Bone marrow (tissue), 2 donors: ENCODE measurements around the gene PHF20.
"Not testable (repeated sequence)": the region's sequence is repeated elsewhere in the genome, so short reads cannot be mapped to it uniquely, and the experiment has no call there.

Source experiments
- DNase-seq, 2 donors: peaks; one replicate each; lab custom pipeline; 2025; lab: John Stamatoyannopoulos, UW

Gene PHF20

DNA sequence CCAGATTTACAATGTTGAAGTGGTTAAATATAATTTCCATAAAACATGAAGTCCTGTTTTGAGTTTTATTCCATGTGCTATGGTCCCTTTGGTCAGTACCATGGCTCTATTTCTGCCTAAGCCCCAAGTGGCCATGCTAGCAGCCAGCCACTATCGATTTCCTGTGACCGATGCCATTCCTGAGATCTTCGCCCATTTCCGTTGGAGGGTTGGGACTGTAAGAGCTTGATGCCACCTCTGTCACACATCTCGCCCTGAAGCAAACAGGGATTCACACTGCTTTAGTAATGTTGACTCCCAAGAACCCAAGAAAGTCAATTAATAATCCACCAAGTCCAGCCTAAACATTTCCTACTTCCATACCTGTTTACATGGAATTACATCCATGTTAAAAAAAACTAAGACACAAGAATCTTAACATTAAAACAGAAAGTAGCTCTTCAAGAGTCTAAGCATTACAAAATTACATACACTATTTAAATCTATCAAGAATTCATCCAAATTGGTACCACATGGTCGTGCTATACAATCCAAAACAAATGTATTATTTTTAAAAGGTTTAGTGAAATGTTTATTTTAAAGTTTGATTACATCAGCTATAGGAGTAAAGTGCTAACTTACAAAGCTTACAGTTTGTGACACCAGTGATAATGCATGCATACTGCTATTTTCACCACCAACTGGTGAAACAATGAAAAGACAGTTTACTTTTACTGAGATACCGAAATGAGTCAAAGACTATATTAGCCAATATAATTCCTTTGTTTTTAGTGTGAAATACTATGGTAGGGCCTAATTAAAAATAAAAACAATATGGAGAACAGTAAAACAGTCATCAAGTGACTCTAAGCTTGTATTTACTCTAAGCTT, 32.3 kb upstream of the PHF20 start:
- no peak for DNase-seq

DNA sequence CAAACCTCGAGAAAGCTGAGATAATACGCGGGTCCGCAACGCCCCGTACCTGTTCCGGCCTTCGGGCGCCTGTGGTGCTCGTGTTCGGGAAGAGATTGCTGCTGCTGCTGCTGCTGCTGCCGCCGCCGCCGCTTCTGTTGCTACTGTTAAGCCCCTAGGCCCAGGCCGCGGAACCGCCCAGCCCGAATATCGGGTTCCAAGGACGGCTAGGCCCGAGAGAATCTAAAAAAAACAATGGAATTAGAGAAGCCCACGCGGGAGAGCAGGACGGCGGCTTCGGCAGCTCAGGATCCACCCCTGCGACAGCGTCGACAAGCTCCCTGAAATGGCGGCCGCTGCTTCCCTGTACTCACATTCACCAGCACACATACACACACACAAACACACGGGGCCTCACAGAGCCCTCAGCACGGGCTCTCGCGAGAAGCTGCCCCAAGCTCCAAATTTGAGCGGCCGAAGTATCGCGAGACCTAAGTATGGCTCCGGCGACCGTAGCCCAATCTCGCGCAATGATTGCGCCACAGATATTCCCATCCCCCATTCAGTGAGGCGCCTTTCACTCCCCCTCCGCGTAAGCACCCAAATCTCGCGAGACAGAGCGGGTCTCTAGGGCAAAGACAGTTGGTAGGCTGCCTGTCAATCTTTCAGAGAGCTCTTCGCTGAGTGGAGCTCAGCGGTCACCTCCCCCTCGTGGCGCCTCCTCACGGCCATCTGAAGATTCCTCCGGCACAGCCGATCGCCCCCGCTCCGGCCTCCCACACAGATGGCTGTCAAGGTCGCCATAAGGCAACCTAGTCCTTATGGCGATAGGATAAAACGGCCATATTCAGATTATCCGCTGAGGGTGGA, 29.7 kb upstream of the PHF20 start, which contains the start of gene RBM39:
Gene RBM39 (minus strand): TSS at position 369 of the 849 bp plus-strand sequence. CDS start 1,386 bp downstream, outside the sequence.
- DNase-seq, result peak; percentile 97 to 100

DNA sequence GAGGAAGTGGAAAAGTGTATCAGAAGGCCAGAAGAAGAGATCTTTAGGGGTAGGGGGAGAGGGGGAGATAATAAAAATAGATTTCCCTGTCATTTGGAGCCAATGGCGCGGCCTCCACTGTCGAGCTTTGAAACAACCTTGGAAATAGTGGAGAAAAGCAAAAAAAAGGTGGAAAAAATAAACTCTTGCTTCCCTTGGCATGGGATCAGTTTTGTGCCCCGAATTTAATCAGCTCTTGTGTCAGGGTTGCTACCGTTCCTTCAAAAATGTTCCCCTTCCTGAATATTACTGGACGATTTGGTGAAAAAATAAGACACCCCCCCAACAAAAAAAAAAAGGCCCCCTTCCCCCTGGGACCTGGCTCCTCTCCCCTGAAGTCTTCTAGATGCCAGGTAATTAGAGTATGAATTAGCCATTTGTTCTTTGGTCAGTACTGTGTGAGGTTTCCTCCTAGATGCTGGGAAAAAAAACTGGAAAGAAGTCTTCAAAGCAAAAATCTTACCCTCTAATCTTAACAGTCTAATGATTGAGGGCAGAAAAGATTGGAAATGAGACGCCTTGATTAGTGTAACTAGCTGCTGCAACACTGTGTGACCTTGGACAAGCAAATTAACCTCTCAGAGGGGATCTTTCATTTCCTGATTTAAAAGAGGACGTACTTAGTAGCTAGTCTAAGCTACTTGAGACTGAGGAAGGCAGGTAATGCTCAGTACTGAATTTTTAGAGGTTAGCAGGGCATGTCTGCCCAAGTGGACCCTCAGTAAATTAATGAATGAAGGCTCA, 28.9 kb upstream of the PHF20 start:
- peak in 1 of 2 donors; percentile 19 for DNase-seq

DNA sequence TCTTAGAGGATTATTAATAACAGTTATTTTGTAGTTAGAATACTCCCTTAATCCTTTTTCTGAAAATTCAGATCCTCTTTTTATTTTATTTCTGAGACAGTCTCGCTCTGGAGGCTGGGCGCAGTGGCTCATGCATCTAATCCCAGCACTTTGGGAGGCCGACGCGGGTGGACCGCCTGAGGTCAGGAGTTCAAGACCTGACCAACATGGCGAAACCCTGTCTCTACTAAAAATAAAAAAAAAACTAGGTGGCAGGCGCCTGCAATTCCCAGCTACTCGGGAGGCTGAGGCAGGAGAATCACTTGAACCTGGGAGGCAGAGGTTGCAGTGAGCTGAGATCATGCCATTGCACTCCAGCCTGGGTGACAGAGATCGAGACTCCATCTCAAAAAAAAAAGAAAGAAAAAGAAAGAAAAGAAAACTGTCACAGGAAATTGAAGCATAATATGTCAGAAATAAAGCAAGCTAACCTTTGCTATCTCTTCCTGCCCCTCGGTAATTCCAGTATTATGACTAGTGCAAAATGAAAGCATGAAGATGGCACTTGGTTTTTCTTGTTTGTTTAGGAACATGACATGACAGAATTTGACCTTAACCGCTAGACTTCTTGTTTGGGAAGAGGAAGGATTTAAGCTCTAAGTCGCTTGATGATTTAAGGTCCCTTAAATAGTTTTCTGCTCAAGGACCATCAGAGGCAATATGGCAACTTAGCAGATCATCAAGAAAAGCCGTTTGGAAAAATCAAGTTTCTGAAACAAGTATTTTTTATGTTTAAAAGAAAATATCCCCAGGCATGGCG, 27.9 kb upstream of the PHF20 start:
- DNase-seq, result peak; percentile 3 to 80

DNA sequence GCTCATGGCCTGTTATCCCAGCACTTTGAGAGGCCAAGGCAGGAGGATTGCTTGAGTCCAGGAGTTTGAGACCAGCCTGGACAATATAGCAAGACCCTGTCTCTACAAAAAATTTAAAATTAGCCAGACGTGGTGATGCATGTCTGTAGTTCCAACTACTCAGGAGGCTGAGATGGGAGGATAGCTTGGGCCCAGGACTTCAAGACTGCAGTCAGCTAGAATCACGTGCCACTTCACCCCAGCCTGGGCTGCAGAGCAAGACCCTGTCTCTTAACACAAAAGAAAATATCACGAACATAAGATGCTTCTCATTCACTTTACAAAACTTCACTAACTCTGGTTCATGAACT, 27.3 kb upstream of the PHF20 start:
- not testable (repeated sequence) for DNase-seq

DNA sequence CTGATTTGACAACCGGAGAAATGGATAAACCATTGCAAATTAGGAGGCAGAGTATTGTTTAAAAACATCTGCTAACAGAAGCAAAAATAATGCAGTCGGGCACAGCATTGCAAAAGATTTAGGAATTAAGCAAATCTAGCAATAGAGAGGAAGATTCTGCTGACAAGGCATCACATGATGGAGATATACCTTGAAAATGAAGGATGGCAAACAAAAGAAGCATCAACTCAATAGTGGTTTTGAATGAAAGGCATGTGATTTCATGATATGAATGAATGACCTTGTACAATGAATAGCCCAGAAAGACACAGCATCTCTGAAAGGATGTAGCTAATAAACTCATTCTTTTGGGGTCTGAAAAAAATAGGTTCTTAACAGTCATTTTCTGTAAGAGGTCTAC, 21.2 kb upstream of the PHF20 start:
- DNase-seq, result no peak

DNA sequence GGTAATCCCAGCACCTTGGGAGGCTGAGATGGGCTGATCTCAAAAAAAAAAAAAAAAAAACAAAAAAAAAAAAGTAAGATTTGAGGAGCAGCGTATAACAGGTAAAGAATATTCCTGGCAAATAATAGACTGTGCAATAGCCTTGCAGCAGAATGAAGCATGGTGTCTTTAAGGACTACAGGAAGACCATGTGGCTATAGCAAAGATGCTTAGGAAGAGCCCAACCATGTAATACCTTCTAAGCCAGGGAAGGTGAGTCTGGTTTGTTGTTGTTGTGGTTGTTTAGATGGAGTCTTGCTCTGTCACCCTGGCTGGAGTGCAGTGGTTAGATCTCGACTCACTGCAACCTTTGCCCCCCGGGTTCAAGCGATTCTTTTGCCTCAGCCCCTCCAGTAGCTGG, 15.4 kb upstream of the PHF20 start:
- no peak for DNase-seq

DNA sequence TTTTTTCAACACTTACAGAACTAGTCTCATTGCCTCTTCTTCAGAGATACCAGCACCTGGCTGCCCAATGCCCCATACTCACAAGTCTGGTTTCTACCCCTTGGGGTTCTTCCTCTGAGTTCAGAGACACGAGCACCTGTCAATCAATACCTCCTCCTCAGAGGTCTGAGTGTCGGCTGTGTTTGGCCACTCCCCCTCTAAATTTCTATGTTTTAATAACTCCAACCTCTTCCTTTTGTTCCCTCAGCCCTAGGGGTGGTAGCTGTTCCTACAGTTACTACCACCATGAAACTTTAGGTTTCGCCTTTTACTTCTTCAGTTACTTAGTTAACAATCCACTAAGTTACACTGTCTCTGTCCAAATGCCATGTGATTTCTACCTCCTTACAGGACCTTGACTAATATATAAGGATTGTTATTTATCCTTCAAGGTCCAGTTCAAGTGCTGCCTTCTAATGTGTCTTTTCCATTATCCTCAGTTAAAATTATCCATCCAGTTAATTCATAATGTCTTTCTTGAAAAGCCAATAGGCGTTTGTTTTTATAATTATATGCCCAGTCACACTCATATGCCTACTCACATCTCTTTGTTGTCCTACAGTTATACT, 14.6 kb upstream of the PHF20 start:
- DNase-seq, result no peak

DNA sequence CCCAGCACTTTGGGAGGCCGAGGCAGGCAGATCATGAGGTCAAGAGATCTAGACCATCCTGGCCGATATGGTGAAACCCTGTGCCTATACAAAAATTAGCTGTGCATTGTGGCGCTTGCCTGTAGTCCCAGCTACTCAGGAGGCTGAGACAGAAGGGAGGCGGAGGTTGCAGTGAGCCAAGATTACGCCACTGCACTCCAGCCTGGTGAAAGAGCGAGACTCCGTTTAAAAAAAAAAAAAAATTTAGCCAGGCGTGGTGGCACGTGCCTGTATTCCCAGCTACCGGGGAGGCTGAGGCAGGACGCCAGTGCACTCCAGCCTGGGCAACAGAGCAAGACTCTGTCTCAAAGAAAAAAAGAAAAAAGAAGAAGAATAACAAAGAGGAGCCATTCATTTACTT, 10.3 kb upstream of the PHF20 start:
- DNase-seq, result not testable (repeated sequence)

DNA sequence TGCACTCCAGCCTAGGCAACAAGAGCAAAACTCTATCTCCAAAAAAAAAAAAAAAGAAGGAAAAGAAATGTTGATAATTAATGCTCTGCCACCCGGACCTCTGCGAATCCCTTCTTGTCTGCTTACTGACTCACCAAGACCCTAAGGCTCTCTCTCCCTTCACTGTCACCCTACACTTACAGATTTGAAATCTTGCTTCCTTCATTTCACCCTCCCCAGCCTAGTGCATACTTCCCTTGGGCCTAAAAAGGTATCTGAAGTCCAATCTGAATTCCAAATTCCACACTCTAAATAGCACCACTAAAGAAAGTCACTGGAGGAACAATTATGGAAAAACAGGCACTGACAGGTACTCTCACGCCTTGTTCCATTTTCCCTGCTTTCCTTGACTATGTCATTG, 9.4 kb upstream of the PHF20 start:
- no peak for DNase-seq

DNA sequence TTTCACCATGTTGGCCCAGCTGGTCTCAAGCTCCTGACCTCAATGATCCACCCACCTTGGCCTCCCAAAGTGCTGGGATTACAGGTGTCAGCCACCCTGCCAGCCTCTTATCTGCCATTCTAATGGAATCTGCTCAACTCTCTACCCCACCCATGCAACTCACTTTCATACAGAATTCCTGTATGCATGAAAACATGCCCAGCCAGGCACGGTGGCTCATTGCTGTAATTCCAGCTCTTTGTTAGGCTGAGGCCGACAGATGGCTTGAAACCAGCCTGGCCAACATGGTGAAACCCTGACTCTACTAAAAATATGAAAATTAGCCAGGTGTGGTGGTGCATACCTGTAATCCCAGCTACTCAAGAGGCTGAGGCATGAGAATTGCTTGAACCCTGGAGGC, 6.9 kb upstream of the PHF20 start:
- DNase-seq, result not testable (repeated sequence)

DNA sequence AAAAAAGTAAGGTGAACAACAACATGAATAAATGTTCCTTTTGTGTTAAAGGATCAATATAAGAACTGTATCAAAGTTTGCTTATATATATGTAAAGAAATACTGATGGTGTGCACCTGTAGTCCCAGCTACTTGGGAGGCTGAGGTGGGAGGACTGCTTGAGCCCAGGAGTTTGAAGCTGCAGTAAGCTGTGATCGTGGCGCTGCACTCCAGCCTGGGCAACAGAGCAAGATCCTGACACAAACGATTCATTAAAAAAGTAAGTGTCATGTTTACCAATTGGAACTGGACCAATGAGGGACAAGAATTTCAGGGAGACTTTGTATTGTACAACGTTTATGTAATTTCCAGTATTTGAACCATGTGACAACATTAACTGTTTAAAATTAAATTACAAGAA, 5.0 kb upstream of the PHF20 start:
- DNase-seq, result no peak

DNA sequence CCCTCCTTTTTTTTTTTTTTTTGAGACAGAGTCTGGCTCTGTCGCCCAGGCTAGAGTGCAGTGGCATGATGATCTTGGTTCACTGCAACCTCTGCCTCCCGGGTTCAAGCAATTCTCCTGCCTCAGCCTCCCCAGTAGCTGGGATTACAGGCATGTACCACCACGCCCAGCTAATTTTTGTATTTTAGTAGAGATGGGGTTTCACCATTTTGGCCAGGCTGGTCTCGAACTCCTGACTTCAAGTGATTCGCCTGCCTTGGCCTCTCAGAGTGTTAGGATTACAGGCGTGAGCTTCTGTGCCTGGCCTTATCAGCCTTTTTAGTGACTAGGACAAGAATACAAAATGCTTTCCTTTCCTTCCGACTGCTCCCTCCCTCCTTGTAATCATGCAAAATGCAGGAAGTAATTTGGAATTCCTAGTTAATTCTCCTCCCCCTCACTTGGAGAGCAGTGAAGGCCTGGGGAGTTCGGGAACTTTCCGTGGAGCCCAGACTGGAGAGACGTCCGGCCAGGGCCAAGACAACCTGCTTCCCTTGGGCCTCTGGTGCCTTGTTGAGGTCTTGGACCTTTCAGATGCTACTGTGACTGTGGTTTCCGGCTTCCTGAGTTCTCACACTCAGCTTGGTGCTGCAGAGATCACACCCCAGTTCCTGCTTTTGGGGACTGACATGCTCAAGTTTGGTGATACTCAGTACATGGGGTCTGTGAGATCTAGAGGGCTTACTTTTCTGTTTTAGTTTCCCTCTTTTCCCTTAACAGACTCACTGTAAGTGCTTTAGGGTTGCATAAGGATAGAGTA, 3.9 kb upstream of the PHF20 start:
- peak; percentile 20 to 90 for DNase-seq

DNA sequence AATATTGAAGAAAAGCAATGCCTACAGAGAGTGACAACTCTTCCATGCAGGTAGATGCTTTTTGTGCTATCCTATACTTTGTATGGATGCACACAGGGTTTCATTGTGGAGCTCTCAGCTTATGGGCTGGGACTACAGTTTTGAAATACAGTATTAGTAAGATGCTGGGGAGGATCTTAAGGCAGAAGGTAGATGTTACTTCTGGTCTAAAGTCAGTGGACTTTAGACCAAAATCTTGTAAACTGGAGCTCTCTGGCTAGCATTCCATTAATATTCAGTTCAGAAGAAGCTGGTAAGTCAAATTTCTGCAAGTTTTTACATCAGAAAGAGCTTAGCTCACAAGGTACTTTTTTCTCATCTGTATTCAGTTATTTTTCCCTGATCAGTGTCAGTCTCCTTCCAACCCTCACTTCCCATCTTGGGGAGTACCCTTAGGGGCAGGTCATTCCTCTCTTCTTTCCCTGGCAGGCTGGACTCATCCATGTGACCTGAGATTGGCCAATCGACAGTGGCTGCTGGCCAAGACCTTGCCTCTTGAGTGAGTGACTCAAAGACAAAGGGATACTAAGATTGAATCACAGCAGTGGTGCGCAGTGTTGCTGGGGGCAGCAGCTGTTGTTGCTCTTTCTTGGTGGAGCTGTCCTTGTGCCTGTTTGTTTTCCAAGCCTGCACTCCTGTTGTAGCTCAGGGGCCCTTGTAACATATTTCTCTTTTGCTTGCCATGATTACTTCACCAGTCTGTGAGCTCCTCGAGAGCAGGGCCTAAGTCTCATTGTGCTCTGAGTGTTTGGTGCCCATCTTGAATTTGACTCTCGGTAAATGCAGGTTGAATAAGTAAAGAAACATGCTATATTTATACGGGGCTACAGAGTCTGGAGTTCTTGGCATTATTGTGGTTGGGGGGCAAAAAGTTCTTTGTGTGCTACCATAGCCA, 2.8 kb upstream of the PHF20 start:
- peak in 1 of 2 donors; percentile 65 for DNase-seq

DNA sequence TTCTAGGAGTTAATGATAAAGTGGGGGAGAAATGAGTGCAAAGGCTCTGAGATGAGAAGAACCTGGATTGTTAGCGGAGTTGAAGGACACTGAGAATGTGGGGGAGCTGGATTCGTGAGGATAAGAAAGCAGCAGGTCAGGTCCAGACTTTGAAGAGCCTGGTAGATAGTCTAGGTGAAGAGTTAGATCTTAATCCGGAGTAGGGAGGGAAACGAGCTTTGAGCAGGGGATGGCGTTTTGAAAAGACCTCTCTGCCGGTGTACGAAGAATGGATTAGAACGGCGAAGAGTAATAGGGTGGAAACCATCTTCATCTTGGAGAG, 487 bp upstream of the PHF20 start:
- DNase-seq, result no peak

DNA sequence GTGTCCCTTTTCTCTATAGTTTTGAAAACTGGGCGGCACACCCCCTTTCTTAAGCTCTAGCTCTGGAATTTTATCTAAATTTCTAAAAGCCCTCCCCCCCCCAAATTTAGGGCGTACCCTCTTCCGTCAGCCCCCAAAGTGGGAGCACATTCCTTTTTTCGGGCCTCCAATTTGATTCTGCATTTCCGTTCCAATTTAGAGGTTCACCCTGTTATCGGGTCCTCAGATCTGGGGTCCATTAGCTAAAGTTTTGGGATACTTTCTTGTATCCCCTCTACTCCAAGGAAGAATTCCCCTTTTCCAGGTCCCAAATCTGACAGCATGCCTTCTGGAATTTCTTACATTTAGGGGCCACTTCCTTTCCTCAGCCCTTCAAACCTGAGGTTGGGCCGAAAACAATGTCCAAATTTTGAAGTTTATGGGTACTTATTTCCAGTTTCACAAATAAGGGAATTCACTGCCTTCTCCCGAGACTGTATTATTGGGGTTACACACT, 796 bp downstream of the PHF20 start:
- no peak for DNase-seq

DNA sequence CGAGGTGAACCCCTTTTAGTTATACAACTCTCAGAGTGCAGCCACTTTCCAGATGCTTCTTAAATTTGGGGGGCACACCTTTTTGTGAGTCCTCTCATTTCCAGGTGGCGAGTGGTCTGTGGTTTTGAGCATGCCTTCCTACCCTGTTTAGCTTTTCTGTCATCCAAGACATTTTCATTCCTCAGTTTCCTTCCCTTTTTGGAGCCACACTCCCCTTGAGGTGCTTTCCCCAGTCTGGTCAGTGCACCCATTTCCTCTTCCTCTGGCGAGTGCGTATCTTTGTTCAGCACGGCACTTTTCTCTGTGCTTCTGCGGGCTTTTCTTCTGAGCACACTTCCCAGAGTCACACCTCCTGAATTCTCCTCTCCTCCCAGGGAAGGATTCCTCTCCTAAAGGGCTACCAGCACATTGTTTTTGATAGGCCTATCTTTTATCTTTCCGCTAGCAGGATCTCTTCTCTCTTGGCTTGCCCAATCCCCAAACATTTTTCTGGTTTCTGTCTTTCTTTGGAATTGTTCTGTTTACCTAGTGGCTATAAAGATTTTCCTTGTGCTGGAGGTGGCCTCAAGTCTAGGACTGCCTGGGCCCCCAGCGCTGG, 1.4 kb downstream of the PHF20 start:
- DNase-seq, result peak; percentile 17 to 42

DNA sequence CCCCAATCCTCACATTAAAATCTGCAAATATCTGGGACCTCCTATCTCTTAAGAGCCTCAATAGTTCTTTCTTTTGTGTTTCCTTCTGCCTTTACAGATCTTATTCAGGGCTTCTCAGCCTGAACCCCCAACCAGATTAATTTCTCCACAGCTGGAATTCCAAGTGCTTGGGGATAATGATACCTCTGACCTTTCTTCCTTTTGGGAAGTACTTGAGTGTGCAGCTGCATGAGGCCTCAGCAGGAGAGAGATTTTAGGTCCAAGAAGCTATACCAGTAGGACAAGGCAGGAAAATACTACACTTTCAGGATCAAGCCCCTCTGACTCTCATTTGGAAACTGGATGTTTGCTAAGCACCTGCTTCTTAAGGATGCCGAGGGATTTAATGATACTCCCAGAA, 2.6 kb downstream of the PHF20 start:
- DNase-seq, result no peak
